HUES48 (cell line): Measurements from ENCODE around the gene EEF1AKMT3.

Experiments used
- H3K27ac ChIP-seq: one replicate; pipeline ENCODE4 v1.7.0; 2013; ENCODE audit warnings: low read depth, low read length, inconsistent platforms
- H3K27me3 ChIP-seq: 2 replicates; pipeline ENCODE4 v1.6.1; 2013; ENCODE audit warnings: mild to moderate bottlenecking, low read length; ENCODE audit not compliant: control insufficient read depth, insufficient read depth
- H3K36me3 ChIP-seq: 2 replicates; pipeline ENCODE4 v1.6.1; 2013; ENCODE audit warnings: low read length; ENCODE audit not compliant: control insufficient read depth, insufficient read depth
- H3K4me1 ChIP-seq: 2 replicates; pipeline ENCODE4 v1.6.1; 2013; ENCODE audit warnings: mild to moderate bottlenecking, low read length; ENCODE audit not compliant: control insufficient read depth, insufficient read depth
- H3K4me3 ChIP-seq: 2 replicates; pipeline ENCODE4 v1.5.1; 2013; ENCODE audit warnings: mild to moderate bottlenecking, low read depth, low read length
- H3K9ac ChIP-seq: 2 replicates; pipeline ENCODE4 v1.6.1; 2013; ENCODE audit warnings: mild to moderate bottlenecking, low read depth, low read length, moderate library complexity
- H3K9me3 ChIP-seq: 2 replicates; pipeline ENCODE4 v1.6.1; 2013; ENCODE audit warnings: low read length; ENCODE audit not compliant: control insufficient read depth, insufficient read depth

The EEF1AKMT3 gene

GRCh38 chr12:57781244-57781643, 8.8 kb downstream of the EEF1AKMT3 start:
- Histone ChIP-seq H3K4me1 (no peaks in the 10 kb centered on the region), H3K4me3 (no peak overlapping the region), H3K27me3 (no peaks in the 10 kb centered on the region), H3K9ac (no peak overlapping the region), H3K9me3 (no peaks in the 10 kb centered on the region), H3K27ac (no peak overlapping the region), H3K36me3 (peaks cover 21% of the 10 kb centered on the region)

GRCh38 chr12:57781801-57782200, 9.4 kb downstream of the EEF1AKMT3 start:
- Histone ChIP-seq H3K9me3 (no peaks in the 10 kb centered on the region), H3K36me3 (peaks cover 26% of the 10 kb centered on the region), H3K4me1 (no peaks in the 10 kb centered on the region), H3K9ac (no peak overlapping the region), H3K4me3 (no peak overlapping the region), H3K27me3 (no peaks in the 10 kb centered on the region), H3K27ac (no peak overlapping the region)

GRCh38 chr12:57782243-57782607, 9.8 kb downstream of the EEF1AKMT3 start:
- no peaks in the 10 kb centered on the region for H3K27me3 ChIP-seq
- H3K36me3 ChIP-seq: peaks cover 31% of the 10 kb centered on the region
- no peak overlapping the region for H3K9ac ChIP-seq
- H3K4me1 ChIP-seq: no peaks in the 10 kb centered on the region
- H3K9me3 ChIP-seq: no peaks in the 10 kb centered on the region
- no peak overlapping the region; the same call in 1 of the 2 replicates for H3K4me3 ChIP-seq
- H3K27ac ChIP-seq: no peak overlapping the region

GRCh38 chr12:57782608-57783465, 10.4 kb downstream of the EEF1AKMT3 start, which contains the start of gene TSFM:
Gene TSFM, plus strand, starts transcription at chr12:57782787. Its CDS starts 15 bp downstream, at chr12:57782802.
- Histone ChIP-seq H3K4me1 (no peaks in the 10 kb centered on the region), H3K4me3 (peak within 1 kb of the TSS; percentile 92), H3K9me3 (no peaks in the 10 kb centered on the region), H3K9ac (peak within 1 kb of the TSS; percentile 76), H3K27ac (peak within 1 kb of the TSS; percentile 34), H3K36me3 (peaks cover 35% of the 10 kb centered on the region), H3K27me3 (no peaks in the 10 kb centered on the region)

GRCh38 chr12:57783466-57783801, 11.0 kb downstream of the EEF1AKMT3 start:
- 0 out of 2 replicates have a peak overlapping the region, but pooled peaks have one; percentile 76 for H3K9ac ChIP-seq
- peaks cover 41% of the 10 kb centered on the region for H3K36me3 ChIP-seq
- no peaks in the 10 kb centered on the region for H3K4me1 ChIP-seq
- H3K9me3 ChIP-seq: no peaks in the 10 kb centered on the region
- H3K27me3 ChIP-seq: no peaks in the 10 kb centered on the region
- H3K4me3 ChIP-seq: peak overlapping the region; percentile 92
- no peak overlapping the region for H3K27ac ChIP-seq

- no peak overlapping the region for H3K4me3 ChIP-seq
- no peak overlapping the region for H3K9ac ChIP-seq
- no peaks in the 10 kb centered on the region for H3K4me1 ChIP-seq
- no peaks in the 10 kb centered on the region for H3K27me3 ChIP-seq
- H3K27ac ChIP-seq: no peak overlapping the region
- H3K9me3 ChIP-seq: no peaks in the 10 kb centered on the region
- peaks cover 45% of the 10 kb centered on the region for H3K36me3 ChIP-seq
Measured at GRCh38 chr12:57783861-57784260, 11.4 kb downstream of the EEF1AKMT3 start.

- H3K4me3 ChIP-seq: no peak overlapping the region
- H3K4me1 ChIP-seq: no peaks in the 10 kb centered on the region
- H3K27ac ChIP-seq: no peak overlapping the region
- H3K36me3 ChIP-seq: peaks cover 75% of the 10 kb centered on the region
- no peaks in the 10 kb centered on the region for H3K9me3 ChIP-seq
- no peak overlapping the region for H3K9ac ChIP-seq
- no peaks in the 10 kb centered on the region for H3K27me3 ChIP-seq
Measured at GRCh38 chr12:57793920-57794319, 21.5 kb downstream of the EEF1AKMT3 start.

- no peak overlapping the region for H3K9ac ChIP-seq
- H3K36me3 ChIP-seq: peaks cover 62% of the 10 kb centered on the region
- H3K9me3 ChIP-seq: no peaks in the 10 kb centered on the region
- no peak overlapping the region for H3K27ac ChIP-seq
- no peak overlapping the region for H3K4me3 ChIP-seq
- no peaks in the 10 kb centered on the region for H3K4me1 ChIP-seq
- no peaks in the 10 kb centered on the region for H3K27me3 ChIP-seq
Measured at GRCh38 chr12:57795354-57795753, 22.9 kb downstream of the EEF1AKMT3 start.

- H3K9me3 ChIP-seq: no peaks in the 10 kb centered on the region
- H3K4me3 ChIP-seq: no peak overlapping the region
- no peaks in the 10 kb centered on the region for H3K27me3 ChIP-seq
- peaks cover 57% of the 10 kb centered on the region for H3K36me3 ChIP-seq
- H3K9ac ChIP-seq: no peak overlapping the region
- H3K27ac ChIP-seq: no peak overlapping the region
- H3K4me1 ChIP-seq: no peaks in the 10 kb centered on the region
Measured at GRCh38 chr12:57796996-57797395, 24.6 kb downstream of the EEF1AKMT3 start.

GRCh38 chr12:57797933-57798332, 25.5 kb downstream of the EEF1AKMT3 start:
- Histone ChIP-seq H3K9ac (no peak overlapping the region), H3K4me1 (no peaks in the 10 kb centered on the region), H3K4me3 (no peak overlapping the region), H3K27ac (no peak overlapping the region), H3K27me3 (no peaks in the 10 kb centered on the region), H3K36me3 (peaks cover 47% of the 10 kb centered on the region), H3K9me3 (no peaks in the 10 kb centered on the region)

- peaks cover 3% of the 10 kb centered on the region; the same call in 1 of the 2 replicates for H3K4me1 ChIP-seq
- no peak overlapping the region for H3K4me3 ChIP-seq
- H3K27ac ChIP-seq: no peak overlapping the region
- no peaks in the 10 kb centered on the region for H3K27me3 ChIP-seq
- no peak overlapping the region for H3K9ac ChIP-seq
- H3K9me3 ChIP-seq: no peaks in the 10 kb centered on the region
- H3K36me3 ChIP-seq: peaks cover 25% of the 10 kb centered on the region
Measured at GRCh38 chr12:57800965-57801364, 28.6 kb downstream of the EEF1AKMT3 start.
